GM15510 (cell line): ENCODE measurements around the gene CLBA1.

Experiments used
- POLR2A ChIP-seq: IDR thresholded peaks from 3 replicates; pipeline ENCODE4 v1.6.1; 2011; ENCODE audit warnings: borderline replicate concordance; ENCODE audit not compliant: insufficient read length; ENCODE audit errors: extremely low read depth

Gene CLBA1

GRCh38 chr14:104989951-104990303 lies 4.3 kb downstream of the CLBA1 start:
- TF ChIP-seq POLR2A, result no peak

GRCh38 chr14:104991896-104992230 lies 6.3 kb downstream of the CLBA1 start:
- TF ChIP-seq POLR2A, result no peak

- TF ChIP-seq POLR2A, result no peak
Measured at GRCh38 chr14:104992501-104992900, 6.9 kb downstream of the CLBA1 start.

- TF ChIP-seq POLR2A, result no peak
Measured at GRCh38 chr14:104993306-104993705, 7.7 kb downstream of the CLBA1 start.

- no peak for TF ChIP-seq POLR2A
Measured at GRCh38 chr14:104993808-104994591, 8.4 kb downstream of the CLBA1 start.

GRCh38 chr14:104994978-104995377 lies 9.4 kb downstream of the CLBA1 start:
- no peak for TF ChIP-seq POLR2A

GRCh38 chr14:104996032-104996431 lies 10.4 kb downstream of the CLBA1 start:
- no peak for TF ChIP-seq POLR2A

- TF ChIP-seq POLR2A, result no peak
Measured at GRCh38 chr14:104996483-104996882, 10.9 kb downstream of the CLBA1 start.

- no peak for TF ChIP-seq POLR2A
Measured at GRCh38 chr14:104998801-104999200, 13.2 kb downstream of the CLBA1 start.

GRCh38 chr14:104999361-104999760 lies 13.8 kb downstream of the CLBA1 start:
- no peak for TF ChIP-seq POLR2A

- TF ChIP-seq POLR2A, result no peak
Measured at GRCh38 chr14:105005329-105005928, 19.8 kb downstream of the CLBA1 start.

- no peak for TF ChIP-seq POLR2A
Measured at GRCh38 chr14:105005929-105006830, 20.6 kb downstream of the CLBA1 start.

- no peak for TF ChIP-seq POLR2A
Measured at GRCh38 chr14:105006831-105007592, 21.4 kb downstream of the CLBA1 start.

- TF ChIP-seq POLR2A, result no peak
Measured at GRCh38 chr14:105007593-105008264, 22.1 kb downstream of the CLBA1 start.

GRCh38 chr14:105010106-105010505 lies 24.5 kb downstream of the CLBA1 start:
- TF ChIP-seq POLR2A, result no peak

- no peak for TF ChIP-seq POLR2A
Measured at GRCh38 chr14:105010891-105011291, 25.3 kb downstream of the CLBA1 start.
